PC-3 (cell line): Measurements from ENCODE around the gene IFI30. TPM values are rescaled to one million over a fixed set of nuclear protein-coding genes. Genes with fewer than 3 reads are reported as not detected.

Experiments used
- ATAC-seq: fragments of 200-7000 bp; cut with Tn5 transposase; 2 replicates; pipeline ENCODE4 v1.9.1; 2020; ENCODE audit warnings: mild to moderate bottlenecking, moderate library complexity
- BruUV-seq: library from RNA; stranded (reverse); fragments of 400-500 nt; replicated peaks from 2 replicates; lab custom pipeline; 2021; lab: Mats Ljungman, UMichigan
- CTCF ChIA-PET: fragments of 300-600 bp; sonication (Branson Sonifier 250); formaldehyde crosslinking; loops from one replicate; lab custom pipeline; 2022; ENCODE audit warnings: antibody characterized with exemption; lab: Charles Lee
- POLR2A ChIA-PET: fragments of 300-600 bp; sonication (Branson Sonifier 250); formaldehyde crosslinking; loops from one replicate; lab custom pipeline; 2022; ENCODE audit warnings: antibody characterized with exemption; ENCODE audit not compliant: unreplicated experiment; lab: Charles Lee
- DNase-seq: peaks from one replicate; pipeline ENCODE4 v3.0.0-alpha.2; 2015
- H2AFZ ChIP-seq: fragments of 300-600 bp; sonication (generic); 2 replicates; pipeline ENCODE4 v1.6.0; 2016; ENCODE audit warnings: antibody characterized with exemption, low read length
- H3F3A ChIP-seq: fragments of 300-600 bp; sonication (generic); one replicate; pipeline ENCODE4 v1.6.0; 2017; ENCODE audit warnings: antibody characterized with exemption, low read length, control low read depth, mild to moderate bottlenecking; ENCODE audit not compliant: unreplicated experiment
- H3K27ac ChIP-seq: fragments of 300-600 bp; sonication (generic); 2 replicates; pipeline ENCODE4 v1.5.1; 2016; ENCODE audit warnings: mild to moderate bottlenecking, low read length
- H3K27me3 ChIP-seq: fragments of 300-600 bp; sonication (generic); 2 replicates; pipeline ENCODE4 v1.6.1; 2016; ENCODE audit warnings: low read length, mixed read lengths
- H3K36me3 ChIP-seq: fragments of 300-600 bp; sonication (generic); 2 replicates; pipeline ENCODE4 v1.6.1; 2016; ENCODE audit warnings: low read depth, mixed run types, low read length, mixed read lengths
- H3K4me1 ChIP-seq: fragments of 300-600 bp; sonication (generic); 2 replicates; pipeline ENCODE4 v1.5.1; 2016; ENCODE audit warnings: low read length; ENCODE audit not compliant: insufficient read depth
- H3K4me2 ChIP-seq: fragments of 300-600 bp; sonication (generic); 2 replicates; pipeline ENCODE4 v1.6.0; 2016; ENCODE audit warnings: low read length
- H3K4me3 ChIP-seq: fragments of 300-600 bp; sonication (generic); 2 replicates; pipeline ENCODE4 v1.5.1; 2016; ENCODE audit warnings: mild to moderate bottlenecking, low read length, mixed read lengths
- H3K79me2 ChIP-seq: fragments of 300-600 bp; sonication (generic); 2 replicates; pipeline ENCODE4 v1.6.1; 2017; ENCODE audit warnings: low read length, mixed read lengths
- H3K9ac ChIP-seq: fragments of 300-600 bp; sonication (generic); 2 replicates; pipeline ENCODE4 v1.6.0; 2016; ENCODE audit warnings: mild to moderate bottlenecking, low read length
- H3K9me2 ChIP-seq: fragments of 300-600 bp; sonication (generic); replicated peaks from 2 replicates; pipeline ENCODE4 v1.6.1; 2016; ENCODE audit warnings: mixed run types, low read length, mixed read lengths
- H3K9me3 ChIP-seq: fragments of 300-600 bp; sonication (generic); 2 replicates; pipeline ENCODE4 v1.6.1; 2016; ENCODE audit warnings: low read length, mixed read lengths
- H4K20me1 ChIP-seq: fragments of 300-600 bp; sonication (generic); 2 replicates; pipeline ENCODE4 v1.6.1; 2016; ENCODE audit warnings: low read length, mixed read lengths
- CTCF ChIP-seq: fragments of 300-600 bp; sonication (generic); conservative IDR thresholded peaks from 2 replicates; pipeline ENCODE4 v1.5.1; 2017; ENCODE audit warnings: antibody characterized with exemption, low read depth, mild to moderate bottlenecking, low read length
- EZH2 ChIP-seq: fragments of 300-600 bp; sonication (generic); IDR thresholded peaks from one replicate; pipeline ENCODE4 v1.6.1; 2017; ENCODE audit warnings: antibody characterized with exemption, mild to moderate bottlenecking, low read length; ENCODE audit not compliant: unreplicated experiment
- EZH2phosphoT487 ChIP-seq: fragments of 300-600 bp; sonication (generic); IDR thresholded peaks from 2 replicates; pipeline ENCODE4 v1.6.1; 2018; ENCODE audit warnings: mild to moderate bottlenecking, antibody characterized with exemption, low read length, borderline replicate concordance
- intact Hi-C: fragments of 100-400 bp; cut with micrococcal nuclease; formaldehyde crosslinking; loops from 2 replicates; pipeline ENCODE4 v1.9.0; 2023
- total RNA-seq: library from RNA; depleted of rRNA; stranded (reverse); fragments of >200 nt; gene quantifications from 2 replicates; pipeline ENCODE4 v1.2.3, GENCODE V29; 2014

IFI30 gene
- total RNA-seq, 1 experiment from 2014 or later: 31.1 TPM

GRCh38 chr19:18155095-18156087, 18.2 kb upstream of the IFI30 start:
- Histone ChIP-seq H3K4me1 (peaks cover 18% of the 10 kb centered on the region), H3F3A (no peaks in the 10 kb centered on the region), H2AFZ (no peak overlapping the region), H4K20me1 (no peaks in the 10 kb centered on the region; the same call in 1 of the 2 replicates), H3K27me3 (no peaks in the 10 kb centered on the region), H3K36me3 (0 out of 2 replicates have a peak, but pooled peaks cover 5% of the 10 kb centered on the region), H3K9me2 (no peaks in the 10 kb centered on the region), H3K4me3 (no peak overlapping the region), H3K9ac (no peak overlapping the region), H3K4me2 (no peak overlapping the region), H3K9me3 (no peaks in the 10 kb centered on the region), H3K79me2 (peaks cover 30% of the 10 kb centered on the region), H3K27ac (no peak overlapping the region)
- no TSS peak for BruUV-seq
- ATAC-seq: no peak
- TF ChIP-seq CTCF (no peak), EZH2 (no peak), EZH2phosphoT487 (no peak)
- intact Hi-C loops: no loop called here
- DNase-seq: no peak
- POLR2A ChIA-PET: no interaction called here
- CTCF ChIA-PET: no interaction called here

DNA sequence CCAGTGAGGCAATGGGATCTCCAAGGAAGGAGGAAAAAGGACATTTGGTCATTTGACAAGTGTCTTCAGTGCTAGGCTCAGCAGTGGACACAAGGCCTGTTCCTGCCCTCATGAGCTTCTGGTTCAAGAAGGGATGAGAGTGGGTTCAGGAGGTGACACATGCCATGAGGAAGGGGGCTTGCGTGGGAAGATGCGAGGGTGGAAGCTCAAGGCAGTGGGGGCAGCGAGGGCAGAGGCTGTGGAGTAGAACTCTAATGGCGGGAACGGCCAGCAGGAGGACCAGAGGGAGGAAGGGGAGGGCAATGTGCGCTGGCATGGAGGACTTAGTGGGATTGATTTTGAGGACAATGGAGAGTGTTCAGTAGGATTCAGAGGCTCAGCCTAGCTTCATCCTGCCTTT, 17.3 kb upstream of the IFI30 start:
- POLR2A ChIA-PET: no interaction called here
- intact Hi-C loops: no loop called here
- peaks cover 21% of the 10 kb centered on the region for H3K4me1 ChIP-seq

More for the DNA sequence above, 17.3 kb upstream of the IFI30 start:
- DNase-seq (no peak), ATAC-seq (no peak)
- H3K9ac ChIP-seq: no peak overlapping the region
- no peaks in the 10 kb centered on the region for H3F3A ChIP-seq
- no peaks in the 10 kb centered on the region for H3K27me3 ChIP-seq
- 0 out of 2 replicates have a peak, but pooled peaks cover 5% of the 10 kb centered on the region for H3K36me3 ChIP-seq
- no peaks in the 10 kb centered on the region; the same call in 1 of the 2 replicates for H4K20me1 ChIP-seq
- H2AFZ ChIP-seq: no peak overlapping the region
- no peaks in the 10 kb centered on the region for H3K9me2 ChIP-seq
- H3K27ac ChIP-seq: no peak overlapping the region
- CTCF ChIA-PET: no interaction called here
- H3K79me2 ChIP-seq: peaks cover 30% of the 10 kb centered on the region
- BruUV-seq: no TSS peak
- no peaks in the 10 kb centered on the region for H3K9me3 ChIP-seq
- no peak overlapping the region for H3K4me3 ChIP-seq
- TF ChIP-seq EZH2: no peak
- no peak for TF ChIP-seq EZH2phosphoT487
- no peak for TF ChIP-seq CTCF
- H3K4me2 ChIP-seq: no peak overlapping the region
